ENCODE data around the gene PTPRG.

PTPRG gene

GRCh38 chr3:62117903-62118548 lies 556.7 kb downstream of the PTPRG start:
- H3K4me3 ChIP-seq (ENCODE audit: low read length): no peak overlapping the region
- no peak for TF ChIP-seq ZNF274 (IDR thresholded peaks at IDR 0.05; ENCODE audit: low read depth, low read length)

GRCh38 chr3:62119139-62119538 lies 557.8 kb downstream of the PTPRG start:
- no peak for TF ChIP-seq ZNF274 (IDR thresholded peaks at IDR 0.05; ENCODE audit: low read depth, low read length)
- H3K4me3 ChIP-seq (ENCODE audit: low read length): no peak overlapping the region

GRCh38 chr3:62122819-62123218 lies 561.4 kb downstream of the PTPRG start:
- no peak overlapping the region for H3K4me3 ChIP-seq (ENCODE audit: low read length)
- no peak for TF ChIP-seq ZNF274 (IDR thresholded peaks at IDR 0.05; ENCODE audit: low read depth, low read length)

- TF ChIP-seq ZNF274 (IDR thresholded peaks at IDR 0.05; ENCODE audit: low read depth, low read length): no peak
- H3K4me3 ChIP-seq (ENCODE audit: low read length): no peak overlapping the region
Observed at GRCh38 chr3:62125380-62125779, 564.0 kb downstream of the PTPRG start.

GRCh38 chr3:62127116-62127515 lies 565.7 kb downstream of the PTPRG start:
- H3K4me3 ChIP-seq (ENCODE audit: low read length): no peak overlapping the region
- TF ChIP-seq ZNF274 (IDR thresholded peaks at IDR 0.05; ENCODE audit: low read depth, low read length): no peak

GRCh38 chr3:62128051-62128450 lies 566.7 kb downstream of the PTPRG start:
- H3K4me3 ChIP-seq (ENCODE audit: low read length): no peak overlapping the region
- TF ChIP-seq ZNF274 (IDR thresholded peaks at IDR 0.05; ENCODE audit: low read depth, low read length): no peak

GRCh38 chr3:62128681-62129080 lies 567.3 kb downstream of the PTPRG start:
- no peak for TF ChIP-seq ZNF274 (IDR thresholded peaks at IDR 0.05; ENCODE audit: low read depth, low read length)
- no peak overlapping the region for H3K4me3 ChIP-seq (ENCODE audit: low read length)

GRCh38 chr3:62131050-62131449 lies 569.7 kb downstream of the PTPRG start:
- TF ChIP-seq ZNF274 (IDR thresholded peaks at IDR 0.05; ENCODE audit: low read depth, low read length): no peak
- H3K4me3 ChIP-seq (ENCODE audit: low read length): no peak overlapping the region

GRCh38 chr3:62131620-62132019 lies 570.2 kb downstream of the PTPRG start:
- no peak for TF ChIP-seq ZNF274 (IDR thresholded peaks at IDR 0.05; ENCODE audit: low read depth, low read length)
- H3K4me3 ChIP-seq (ENCODE audit: low read length): no peak overlapping the region

- H3K4me3 ChIP-seq (ENCODE audit: low read length): no peak overlapping the region
- TF ChIP-seq ZNF274 (IDR thresholded peaks at IDR 0.05; ENCODE audit: low read depth, low read length): no peak
Observed at GRCh38 chr3:62132027-62132602, 570.7 kb downstream of the PTPRG start.

- H3K4me3 ChIP-seq (ENCODE audit: low read length): no peak overlapping the region
- TF ChIP-seq ZNF274 (IDR thresholded peaks at IDR 0.05; ENCODE audit: low read depth, low read length): no peak
Observed at GRCh38 chr3:62133015-62133414, 571.6 kb downstream of the PTPRG start.

- no peak for TF ChIP-seq ZNF274 (IDR thresholded peaks at IDR 0.05; ENCODE audit: low read depth, low read length)
- no peak overlapping the region for H3K4me3 ChIP-seq (ENCODE audit: low read length)
Observed at GRCh38 chr3:62134061-62134496, 572.7 kb downstream of the PTPRG start.

- no peak for TF ChIP-seq ZNF274 (IDR thresholded peaks at IDR 0.05; ENCODE audit: low read depth, low read length)
- H3K4me3 ChIP-seq (ENCODE audit: low read length): no peak overlapping the region
Observed at GRCh38 chr3:62135741-62136140, 574.4 kb downstream of the PTPRG start.

- no peak overlapping the region for H3K4me3 ChIP-seq (ENCODE audit: low read length)
- no peak for TF ChIP-seq ZNF274 (IDR thresholded peaks at IDR 0.05; ENCODE audit: low read depth, low read length)
Observed at GRCh38 chr3:62139957-62140356, 578.6 kb downstream of the PTPRG start.

GRCh38 chr3:62142331-62143085 lies 581.1 kb downstream of the PTPRG start:
- TF ChIP-seq ZNF274 (IDR thresholded peaks at IDR 0.05; ENCODE audit: low read depth, low read length): no peak
- no peak overlapping the region for H3K4me3 ChIP-seq (ENCODE audit: low read length)
